ENCODE measurements around the gene SH3PXD2A.

- no peak for TF ChIP-seq POLR2A (IDR thresholded peaks at IDR 0.05)
- no peak for TF ChIP-seq CTCF (IDR thresholded peaks at IDR 0.05)
Observed at GRCh38 chr10:103563231-103564115, 291.9 kb downstream of the SH3PXD2A start.

Data from Peyer's patch (tissue), 4 donors.